A673 (cell line): ENCODE data around the gene S1PR4. TPM values are rescaled to one million over a fixed set of nuclear protein-coding genes. Genes with fewer than 3 reads are reported as not detected.

Experiments
- BruUV-seq: library from RNA; stranded (reverse); fragments of 400-500 nt; replicated peaks from 2 replicates; lab custom pipeline; 2021; lab: Mats Ljungman, UMichigan
- CTCF ChIA-PET: fragments of 300-600 bp; sonication (Branson Sonifier 250); formaldehyde crosslinking; loops from one replicate; lab custom pipeline; 2022; ENCODE audit warnings: antibody characterized with exemption; lab: Charles Lee
- POLR2A ChIA-PET: fragments of 300-600 bp; sonication (Branson Sonifier 250); formaldehyde crosslinking; loops from one replicate; lab custom pipeline; 2022; ENCODE audit warnings: antibody characterized with exemption; ENCODE audit not compliant: low non-redundant PET; lab: Charles Lee
- DNase-seq: peaks from one replicate; pipeline ENCODE4 v3.0.0-alpha.2; 2015; ENCODE audit warnings: low spot score
- H3K27ac ChIP-seq: fragments of 200-600 bp; sonication (generic); 2 replicates; pipeline ENCODE4 v1.5.1; 2016; ENCODE audit warnings: mixed run types, low read depth, mild to moderate bottlenecking, mixed read lengths, antibody characterized with exemption, low read length; ENCODE audit not compliant: poor library complexity, severe bottlenecking
- H3K27me3 ChIP-seq: fragments of 200-600 bp; sonication (generic); replicated peaks from 2 replicates; pipeline ENCODE4 v1.6.1; 2017; ENCODE audit warnings: mixed run types, low read depth, mild to moderate bottlenecking, mixed read lengths, antibody characterized with exemption, low read length; ENCODE audit not compliant: insufficient read depth, poor library complexity
- H3K36me3 ChIP-seq: fragments of 200-600 bp; sonication (generic); 2 replicates; pipeline ENCODE4 v1.6.1; 2016; ENCODE audit warnings: mixed run types, mild to moderate bottlenecking, mixed read lengths, antibody characterized with exemption, low read length; ENCODE audit not compliant: insufficient read depth, poor library complexity, severe bottlenecking
- H3K4me1 ChIP-seq: fragments of 200-600 bp; sonication (generic); 2 replicates; pipeline ENCODE4 v1.6.1; 2017; ENCODE audit warnings: mixed run types, mild to moderate bottlenecking, mixed read lengths, antibody characterized with exemption, low read length; ENCODE audit not compliant: insufficient read depth, poor library complexity, severe bottlenecking
- H3K4me3 ChIP-seq: fragments of 200-600 bp; sonication (generic); 2 replicates; pipeline ENCODE4 v1.5.1; 2016; ENCODE audit warnings: low read depth, mixed run types, mild to moderate bottlenecking, mixed read lengths, low read length; ENCODE audit not compliant: poor library complexity, severe bottlenecking
- H3K9me3 ChIP-seq: fragments of 200-600 bp; sonication (generic); 2 replicates; pipeline ENCODE4 v1.6.1; 2016; ENCODE audit warnings: mixed run types, low read depth, mild to moderate bottlenecking, mixed read lengths, antibody characterized with exemption, low read length; ENCODE audit not compliant: poor library complexity, severe bottlenecking
- CTCF ChIP-seq: fragments of 300-800, 200-600 bp; sonication (generic); conservative IDR thresholded peaks from 2 replicates; pipeline ENCODE4 v1.5.1; 2017; ENCODE audit warnings: low read depth, mild to moderate bottlenecking, antibody characterized with exemption, low read length, moderate library complexity, mixed read lengths
- EZH2 ChIP-seq: fragments of 200-600 bp; sonication (generic); IDR thresholded peaks from 2 replicates; pipeline ENCODE4 v1.6.1; 2017; ENCODE audit warnings: borderline replicate concordance, low read depth, mild to moderate bottlenecking, mixed read lengths, antibody characterized with exemption, low read length; ENCODE audit not compliant: poor library complexity, severe bottlenecking
- intact Hi-C: fragments of 100-400 bp; cut with micrococcal nuclease; formaldehyde crosslinking; loops from one replicate; pipeline ENCODE4 v1.10.0; 2022; ENCODE audit not compliant: unreplicated experiment
- total RNA-seq: library from RNA; stranded (reverse); gene quantifications from 2 replicates; pipeline ENCODE4 v1.2.3, GENCODE V29; 2021

S1PR4 gene
- total RNA-seq, 1 experiment from 2014 or later, result not detected

GRCh38 chr19:3136684-3137055 is 41.9 kb upstream of the S1PR4 start:
- Histone ChIP-seq H3K4me3 (no peak overlapping the region), H3K27me3 (no peaks in the 10 kb centered on the region), H3K27ac (no peak overlapping the region), H3K9me3 (no peaks in the 10 kb centered on the region), H3K36me3 (no peaks in the 10 kb centered on the region), H3K4me1 (peaks cover 17% of the 10 kb centered on the region)
- POLR2A ChIA-PET, result no interaction called here
- CTCF ChIA-PET, result no interaction called here
- TF ChIP-seq EZH2, result no peak
- no peak for TF ChIP-seq CTCF
- no peak for DNase-seq
- no TSS peak for BruUV-seq
- intact Hi-C loops, result no loop called here

GRCh38 chr19:3137119-3137518 is 41.5 kb upstream of the S1PR4 start:
- ChIA-PET CTCF (no interaction called here), POLR2A (no interaction called here)
- no TSS peak for BruUV-seq
- Histone ChIP-seq H3K27ac (no peak overlapping the region), H3K4me3 (no peak overlapping the region), H3K4me1 (peaks cover 17% of the 10 kb centered on the region), H3K27me3 (no peaks in the 10 kb centered on the region), H3K9me3 (no peaks in the 10 kb centered on the region), H3K36me3 (no peaks in the 10 kb centered on the region)
- intact Hi-C loops, result no loop called here
- no peak for TF ChIP-seq EZH2
- no peak for TF ChIP-seq CTCF
- no peak for DNase-seq

GRCh38 chr19:3138268-3138667 is 40.3 kb upstream of the S1PR4 start:
- H3K9me3 ChIP-seq, result no peaks in the 10 kb centered on the region
- peaks cover 7% of the 10 kb centered on the region for H3K4me1 ChIP-seq
- H3K27me3 ChIP-seq, result no peaks in the 10 kb centered on the region
- intact Hi-C loops, result no loop called here
- no peak overlapping the region for H3K27ac ChIP-seq
- TF ChIP-seq EZH2 (no peak), CTCF (no peak)
- H3K4me3 ChIP-seq, result no peak overlapping the region
- BruUV-seq, result no TSS peak
- CTCF ChIA-PET, result no interaction called here
- no peaks in the 10 kb centered on the region for H3K36me3 ChIP-seq
- POLR2A ChIA-PET, result interaction anchor here (0.7 kb wide), 1 partner anchor 134 kb away, joined by 4 read pairs; no protein-coding TSS in a partner anchor
- no peak for DNase-seq
